Ovary (tissue), 3 donors: ENCODE measurements around the gene SPOCK1.

ENCODE experiments used
- CTCF ChIP-seq, 3 donors: fragments of 450-650 bp in 2 of 3; fragments of 200-600 bp in 1 of 3; IDR thresholded peaks; one replicate each; pipeline versions ENCODE4 v1.5.1 to v1.8.0; 2016 to 2022; ENCODE audit warnings: antibody characterized with exemption in 3 of 3, mild to moderate bottlenecking in 1 of 3
- EP300 ChIP-seq: sonication (generic); formaldehyde crosslinking; IDR thresholded peaks from one replicate; pipeline ENCODE4 v1.6.1; 2017; ENCODE audit warnings: antibody characterized with exemption
- donor health status: DM: no; HTN: no; CAD: no.

GRCh38 chr5:137176609-137177008, 322.5 kb downstream of the SPOCK1 start:
- TF ChIP-seq CTCF (IDR thresholded peaks at IDR 0.05) (no peak), EP300 (no peak)
